Measurements from ENCODE around the gene SUGP1.

SUGP1 gene

DNA sequence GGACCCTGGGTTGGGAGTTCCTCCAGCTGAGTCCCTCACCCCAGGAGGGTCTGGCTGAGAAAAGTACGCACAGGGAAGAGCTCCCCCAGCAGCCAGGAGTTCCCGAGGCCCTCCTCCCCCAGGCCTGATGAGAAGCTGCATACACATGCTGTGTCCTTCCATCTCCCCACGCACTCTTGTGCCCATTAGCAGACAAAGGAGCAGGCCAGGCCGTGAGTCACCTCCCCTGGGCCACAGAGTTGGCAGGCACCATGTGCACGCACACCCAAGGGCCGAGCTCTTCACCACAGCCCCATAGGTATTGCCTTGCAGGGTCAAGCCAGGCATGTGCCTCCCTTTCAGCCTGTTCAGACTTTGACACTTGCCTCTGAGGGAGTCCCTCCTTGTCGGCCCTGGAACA lies 17.8 kb upstream of the SUGP1 start:
- no peak for DNase-seq

DNA sequence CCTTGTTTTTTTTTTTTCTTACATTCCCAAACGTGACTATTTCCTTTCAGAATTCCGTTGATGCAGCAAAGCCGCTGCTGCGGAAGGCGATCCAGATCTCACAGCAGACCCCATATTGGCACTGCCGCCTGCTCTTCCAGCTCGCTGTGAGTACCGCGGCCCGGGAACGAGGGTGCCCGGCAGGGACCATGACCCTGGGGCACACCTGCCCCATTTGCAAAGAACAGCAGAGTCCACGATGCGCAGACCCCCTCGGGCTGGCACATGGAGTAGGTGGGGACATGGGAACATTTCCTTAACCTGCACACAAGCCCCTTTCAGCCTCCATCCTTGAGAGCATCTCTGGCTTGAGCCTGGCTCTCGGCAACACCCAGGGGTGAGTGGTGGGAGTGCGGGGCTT lies 16.8 kb upstream of the SUGP1 start:
- no peak for DNase-seq

DNA sequence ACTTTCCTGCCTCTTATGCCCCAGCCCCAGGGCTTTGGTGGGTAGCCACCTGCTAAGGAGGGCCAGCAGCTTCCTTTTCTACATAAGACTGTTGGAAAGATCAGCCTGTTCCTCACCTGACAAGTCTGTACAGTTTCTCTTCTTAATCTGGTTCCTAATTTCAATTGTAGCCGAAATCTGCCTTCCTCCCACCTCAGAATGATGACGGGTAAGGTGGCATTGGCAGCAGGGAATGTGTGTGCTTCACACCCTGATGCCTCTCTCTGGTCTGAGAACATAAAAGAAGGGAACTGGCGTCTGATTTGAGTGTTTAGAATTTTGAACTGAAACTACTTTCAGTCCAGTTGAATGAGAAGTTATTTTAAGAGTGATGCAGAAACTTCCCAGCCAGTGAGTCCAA lies 16.3 kb upstream of the SUGP1 start:
- no peak for DNase-seq

DNA sequence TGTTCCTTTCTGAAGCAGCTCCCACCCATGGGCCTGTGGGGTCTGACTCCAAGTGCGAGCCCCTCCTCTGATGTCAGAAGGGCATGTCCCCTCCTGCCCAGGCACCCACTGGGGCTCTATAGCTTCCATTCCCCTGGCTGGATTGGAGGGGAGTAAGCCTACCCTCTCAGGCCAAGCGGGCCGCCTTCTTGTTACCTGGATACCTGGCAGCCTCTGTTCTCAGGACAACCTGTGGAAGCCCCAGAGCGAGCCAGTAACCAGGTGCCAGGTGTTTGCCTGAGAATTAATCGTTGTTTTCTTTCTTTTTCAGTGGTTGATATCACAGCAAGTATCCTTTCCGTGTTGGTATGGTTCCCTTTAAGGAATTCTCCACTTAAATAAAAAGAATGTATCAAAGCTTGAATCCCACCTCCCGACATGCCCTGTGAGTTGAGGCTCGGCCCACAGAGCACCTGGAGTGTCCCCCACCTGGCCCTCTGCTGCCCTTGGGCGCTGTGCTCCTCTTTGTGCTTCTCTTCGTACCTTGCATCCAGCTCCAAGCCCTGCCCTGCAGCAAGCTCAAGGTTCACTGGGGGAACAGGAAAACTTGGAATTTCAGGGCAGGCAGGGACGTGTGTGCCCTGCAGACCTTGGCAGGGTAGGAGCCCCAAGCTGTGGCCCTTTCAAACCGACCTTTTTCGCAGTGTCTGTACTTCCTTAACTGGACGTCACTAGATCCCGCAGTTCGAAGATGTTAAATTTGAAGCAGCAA lies 15.3 kb upstream of the SUGP1 start:
- no peak for DNase-seq

DNA sequence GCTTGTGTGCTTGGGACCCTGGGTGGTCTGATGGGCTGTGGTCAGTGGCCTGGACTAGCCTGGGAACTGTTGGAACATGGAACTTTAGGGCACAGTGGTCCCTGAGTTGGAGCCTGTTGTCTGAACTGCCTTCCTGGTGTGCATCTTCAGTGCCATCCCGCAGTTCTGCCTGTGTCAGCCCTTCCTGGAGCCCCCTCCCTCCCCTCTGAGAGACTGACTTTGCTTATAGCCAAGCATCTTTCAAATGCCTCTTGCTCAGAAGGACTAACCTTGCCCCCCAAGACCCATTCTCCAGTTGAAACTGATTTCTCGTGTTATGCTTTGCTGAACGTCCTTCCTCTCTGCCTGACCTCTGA lies 14.7 kb upstream of the SUGP1 start:
- no peak for DNase-seq

DNA sequence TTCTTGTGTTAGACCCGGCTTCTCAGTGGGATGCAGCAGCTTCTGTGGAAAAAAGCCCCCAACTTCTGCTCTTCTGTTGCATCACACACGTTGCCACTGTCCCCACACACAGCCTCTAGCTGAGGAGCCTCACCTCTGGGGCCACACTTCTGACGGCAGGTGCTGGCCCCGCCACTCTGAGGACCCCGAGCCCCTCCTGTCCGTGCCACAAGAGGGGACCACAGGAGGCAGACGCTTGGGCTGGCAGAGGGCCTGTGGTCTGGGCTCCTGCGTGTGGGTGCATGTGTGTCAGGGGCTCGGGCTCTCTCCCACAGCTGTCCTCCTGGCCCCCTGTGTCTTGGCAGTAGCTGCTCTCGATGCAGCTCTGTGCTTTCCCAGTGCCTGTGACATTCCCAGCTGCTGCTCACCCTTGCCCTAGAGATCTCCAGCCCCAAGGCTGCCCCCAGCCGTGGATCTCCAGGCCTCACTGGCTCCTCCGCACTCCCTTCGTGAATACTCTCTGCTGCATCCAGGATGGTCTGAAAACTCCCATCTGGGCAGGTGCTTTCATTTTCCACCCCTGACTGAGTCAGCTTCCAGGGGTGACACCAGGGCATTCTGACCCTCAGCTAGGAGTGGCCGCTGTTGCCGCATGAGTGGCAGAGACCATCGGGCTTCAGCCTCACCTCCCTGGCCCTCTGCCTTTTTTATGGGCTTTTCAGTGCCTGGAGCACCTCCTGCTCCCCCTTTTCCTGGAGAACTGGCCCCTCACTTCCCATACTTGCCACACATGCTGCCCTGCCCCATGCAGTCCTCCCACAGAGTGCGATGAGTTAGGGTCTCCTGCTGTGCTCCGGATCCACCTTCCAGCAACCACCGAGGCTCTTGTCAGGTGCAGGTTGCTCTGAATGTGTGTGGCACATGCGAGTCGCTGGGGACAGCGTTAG lies 14.0 kb upstream of the SUGP1 start:
- no peak for DNase-seq

DNA sequence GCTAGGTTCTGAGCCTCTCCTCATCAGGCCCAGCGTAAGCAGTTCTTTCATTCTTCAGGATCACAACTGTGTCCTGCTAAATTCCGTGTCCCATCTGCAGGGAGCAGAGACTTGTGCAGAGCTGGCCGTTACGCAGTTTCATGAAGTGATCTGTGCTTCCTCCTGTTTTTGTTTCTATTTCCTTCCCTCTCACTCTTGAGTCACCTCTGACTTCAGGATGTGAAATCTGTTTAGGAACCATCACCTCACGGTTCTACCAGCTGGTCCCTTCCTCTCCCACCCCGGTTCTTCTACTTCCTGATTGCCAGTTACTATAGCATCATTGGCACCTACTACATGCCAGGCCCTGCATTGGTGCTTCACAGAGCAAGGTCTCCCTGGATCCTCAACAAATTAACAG lies 8.8 kb upstream of the SUGP1 start:
- DNase-seq: no peak

DNA sequence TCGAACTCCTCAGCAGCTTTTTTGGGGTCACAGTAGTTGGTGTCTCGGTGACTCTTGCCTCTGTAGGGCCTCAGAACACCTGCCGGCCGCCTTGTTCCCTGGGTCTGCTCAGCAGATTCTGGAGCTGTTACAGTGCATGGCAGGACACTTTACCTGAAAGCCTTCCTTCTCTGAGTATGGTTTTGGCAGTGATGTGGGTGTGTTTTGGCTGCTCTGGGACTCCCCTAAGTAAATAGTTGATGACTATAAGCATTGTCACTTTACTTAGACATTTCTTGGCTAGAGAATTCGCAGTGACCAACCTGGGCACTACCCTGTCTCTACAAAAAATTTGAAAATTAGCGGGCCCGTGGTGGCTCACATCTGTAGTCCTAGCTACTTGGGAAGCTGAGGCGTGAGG lies 7.4 kb upstream of the SUGP1 start:
- DNase-seq: no peak

DNA sequence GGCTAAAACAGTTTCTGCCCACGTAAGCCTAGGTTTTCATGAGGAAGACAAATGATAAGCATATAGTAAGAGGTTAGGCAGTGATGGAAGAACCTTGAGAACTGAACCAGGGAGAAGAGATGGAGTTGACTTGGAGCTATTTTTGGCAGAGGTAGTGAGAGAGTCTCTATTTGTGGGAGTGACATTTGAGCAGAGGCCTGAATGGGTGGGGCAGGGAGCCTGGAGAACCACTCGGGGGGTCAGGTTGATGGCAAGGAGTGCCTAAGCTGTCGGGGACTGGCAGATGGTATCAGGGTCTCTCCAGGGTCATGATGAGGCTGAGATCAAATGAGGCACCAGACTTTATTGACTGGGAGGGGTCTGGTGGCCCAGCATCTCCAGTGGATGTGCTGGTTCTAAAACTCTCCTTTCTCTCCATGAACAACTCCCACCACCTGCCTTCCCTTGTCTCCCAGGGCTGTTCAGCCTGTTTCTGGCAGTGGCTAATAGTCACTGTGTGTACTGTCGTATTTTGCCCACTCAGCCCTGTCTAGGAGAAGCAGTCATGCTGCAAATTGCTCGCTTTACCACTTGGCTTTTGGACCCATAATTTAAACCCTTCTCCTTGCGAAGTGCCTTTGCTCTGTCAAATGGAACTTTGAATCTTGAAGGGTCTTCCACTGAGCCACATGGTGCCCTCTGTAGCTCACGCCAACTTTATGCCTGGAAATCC lies 3.9 kb upstream of the SUGP1 start:
- no peak for DNase-seq

DNA sequence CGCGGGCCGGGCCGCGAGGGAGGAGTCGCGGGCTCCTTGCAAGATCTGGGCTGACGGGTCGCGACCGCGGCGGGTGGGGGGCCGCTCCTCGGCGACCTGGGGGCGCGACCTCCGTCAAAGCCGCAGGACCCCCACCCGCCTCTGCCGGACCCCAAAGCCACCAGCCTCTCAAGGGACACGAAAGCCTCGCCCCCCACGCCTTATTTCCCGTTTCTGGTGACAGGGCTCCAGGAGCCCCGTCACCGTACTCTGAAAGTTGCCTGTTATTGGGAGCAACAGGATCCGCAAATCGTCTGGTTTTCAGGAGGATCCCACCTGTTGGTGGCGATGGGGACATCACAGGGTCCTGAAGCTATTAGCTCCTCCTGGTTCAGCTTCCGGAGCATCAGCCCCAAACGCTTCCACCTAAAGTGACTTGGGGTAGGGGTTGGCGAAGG lies 850 bp upstream of the SUGP1 start:
- no peak for DNase-seq

DNA sequence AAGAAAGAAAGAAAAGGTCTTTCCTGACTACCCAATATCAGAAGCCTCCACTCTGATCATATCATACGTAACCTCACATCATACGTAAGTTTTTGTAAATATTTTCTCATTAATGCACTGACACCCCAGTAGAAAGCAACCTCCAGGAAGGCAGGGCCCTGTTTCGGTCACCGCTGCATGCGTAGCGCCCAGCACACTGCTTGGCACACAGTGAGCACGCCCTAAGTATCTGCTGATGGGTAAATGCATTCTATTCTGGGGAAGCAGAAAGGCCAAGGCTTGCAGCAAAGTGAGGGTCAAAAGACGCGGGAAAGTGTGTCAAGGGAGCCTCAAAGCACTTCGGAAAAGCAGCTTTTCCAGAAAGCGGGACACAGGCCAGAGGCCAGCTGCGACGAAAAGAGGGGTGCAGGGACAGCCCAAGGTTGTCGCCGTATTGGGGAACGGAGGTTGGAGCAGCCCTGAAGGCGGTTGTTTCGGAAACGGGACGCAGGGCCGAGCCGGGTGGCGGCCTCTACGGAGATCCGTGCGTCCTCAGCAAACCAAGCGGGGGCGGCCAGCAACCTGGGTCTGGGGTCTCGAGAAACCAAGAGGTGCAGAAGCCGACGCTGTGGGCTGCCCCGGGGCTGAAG lies 463 bp downstream of the SUGP1 start:
- no peak for DNase-seq

DNA sequence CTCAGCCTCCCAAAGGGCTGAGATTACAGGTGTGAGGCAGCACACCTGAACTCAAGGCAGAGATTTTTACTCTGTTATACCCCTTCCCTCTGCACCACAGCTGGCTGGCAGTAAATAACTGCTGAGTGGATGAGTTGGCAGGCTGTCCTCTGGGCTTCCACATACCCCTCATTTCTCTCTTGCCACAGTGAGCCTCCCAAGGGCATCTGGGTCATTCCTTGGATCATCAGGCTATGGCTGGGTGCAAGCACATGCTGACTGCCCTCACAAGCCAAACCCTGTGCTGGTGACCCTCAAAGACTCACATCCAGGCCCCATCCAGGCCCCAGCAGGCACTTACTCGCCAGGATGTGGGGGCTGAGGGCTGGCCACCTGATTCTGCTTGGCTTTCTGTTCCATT lies 4.2 kb downstream of the SUGP1 start:
- no peak for DNase-seq

DNA sequence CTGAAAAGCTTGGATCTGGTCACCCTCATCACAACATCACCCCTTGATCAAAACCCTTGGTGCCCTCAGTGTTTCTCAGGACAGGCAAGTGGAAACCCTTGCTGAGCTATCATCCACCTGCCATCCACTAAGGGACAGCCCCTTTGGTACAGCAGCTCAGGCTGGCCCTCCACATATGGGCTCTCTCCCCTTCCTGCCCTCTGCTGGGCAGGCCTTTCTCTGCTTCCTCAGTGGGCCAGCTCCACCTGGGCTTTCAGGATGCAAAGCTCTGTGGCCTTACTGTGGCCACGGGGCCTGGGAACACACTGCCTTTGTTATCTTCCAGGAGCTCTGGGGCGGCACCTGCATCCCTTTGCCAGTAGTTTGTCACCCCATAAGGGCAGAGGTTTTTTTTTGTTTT lies 4.9 kb downstream of the SUGP1 start:
- DNase-seq: no peak

DNA sequence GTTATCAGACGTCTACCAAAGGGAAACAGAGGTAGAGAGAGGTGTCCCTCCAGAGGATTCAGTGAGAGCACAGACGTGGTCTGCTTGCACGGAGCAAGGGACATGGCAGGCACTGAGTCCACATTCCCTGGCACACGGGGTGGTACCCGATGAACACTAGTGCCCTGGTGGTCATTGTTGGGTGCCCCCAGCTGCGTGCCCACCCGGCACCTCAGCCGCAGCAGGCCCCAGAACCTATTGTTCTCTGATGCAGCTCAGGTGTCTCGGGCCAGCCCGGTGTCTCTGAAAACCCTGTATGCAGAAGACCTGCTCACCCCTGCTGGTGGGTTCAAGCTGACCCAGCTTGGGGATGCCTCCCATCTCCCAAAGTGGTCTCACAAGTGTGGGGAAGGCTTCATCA lies 11.9 kb downstream of the SUGP1 start:
- DNase-seq: no peak

DNA sequence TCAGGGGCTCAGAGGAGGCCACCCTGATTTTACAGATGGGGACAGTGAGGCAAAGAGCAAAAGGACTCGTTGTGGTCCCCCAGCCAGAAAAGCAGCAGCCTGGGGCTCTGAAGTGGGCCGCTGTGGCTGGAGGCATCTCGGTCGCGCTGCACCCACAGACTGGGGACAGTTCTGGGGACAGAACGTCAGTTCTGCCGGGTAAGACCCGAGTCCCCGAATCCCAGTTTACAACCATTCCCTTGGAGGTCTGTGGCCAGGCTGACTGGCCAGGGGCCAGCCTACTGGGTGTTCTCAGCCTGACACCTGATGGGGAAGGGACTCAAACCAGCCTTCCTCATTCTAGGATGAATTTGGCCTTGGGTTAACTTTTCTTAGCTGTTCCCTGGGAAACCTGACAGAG lies 14.1 kb downstream of the SUGP1 start:
- no peak for DNase-seq

DNA sequence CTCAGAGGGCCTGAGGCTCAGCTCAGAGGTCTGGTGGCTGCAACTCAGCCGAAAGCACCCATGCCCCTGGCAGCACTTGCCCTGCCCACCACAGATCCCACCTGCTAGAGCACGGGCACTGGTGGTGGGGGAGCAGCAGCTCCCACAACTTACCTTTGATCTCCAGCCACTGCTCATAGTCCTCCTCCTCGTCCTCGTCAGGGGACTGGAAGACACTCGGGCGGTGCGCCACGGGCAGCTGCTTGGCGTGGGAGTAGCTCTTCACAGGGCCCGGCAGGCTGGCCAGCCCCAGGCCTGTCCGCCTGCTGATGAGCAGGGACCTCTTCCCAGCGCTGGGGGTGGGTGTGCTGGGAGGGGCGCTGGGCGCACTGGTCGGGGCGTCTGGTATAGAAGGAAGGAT lies 14.6 kb downstream of the SUGP1 start:
- DNase-seq: no peak

DNA sequence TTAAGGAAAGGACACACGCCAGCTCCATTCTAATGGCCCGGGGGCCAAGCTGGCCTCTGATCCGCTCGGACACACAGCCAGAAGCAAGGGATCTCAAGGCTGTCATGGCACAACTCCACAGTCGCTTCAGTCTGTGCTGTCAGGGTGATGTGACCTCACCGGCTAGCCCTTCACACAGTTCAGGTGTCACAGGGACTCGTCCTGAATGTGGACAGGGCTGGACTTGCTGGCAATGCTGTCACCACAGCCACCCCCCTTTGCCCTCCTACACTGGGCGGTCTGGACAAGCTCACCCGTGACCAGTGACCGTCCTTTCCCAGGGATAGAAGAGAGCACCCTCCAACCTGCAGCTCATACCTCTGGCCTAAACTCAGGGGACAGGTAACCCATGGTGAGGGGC lies 15.2 kb downstream of the SUGP1 start:
- DNase-seq: no peak

DNA sequence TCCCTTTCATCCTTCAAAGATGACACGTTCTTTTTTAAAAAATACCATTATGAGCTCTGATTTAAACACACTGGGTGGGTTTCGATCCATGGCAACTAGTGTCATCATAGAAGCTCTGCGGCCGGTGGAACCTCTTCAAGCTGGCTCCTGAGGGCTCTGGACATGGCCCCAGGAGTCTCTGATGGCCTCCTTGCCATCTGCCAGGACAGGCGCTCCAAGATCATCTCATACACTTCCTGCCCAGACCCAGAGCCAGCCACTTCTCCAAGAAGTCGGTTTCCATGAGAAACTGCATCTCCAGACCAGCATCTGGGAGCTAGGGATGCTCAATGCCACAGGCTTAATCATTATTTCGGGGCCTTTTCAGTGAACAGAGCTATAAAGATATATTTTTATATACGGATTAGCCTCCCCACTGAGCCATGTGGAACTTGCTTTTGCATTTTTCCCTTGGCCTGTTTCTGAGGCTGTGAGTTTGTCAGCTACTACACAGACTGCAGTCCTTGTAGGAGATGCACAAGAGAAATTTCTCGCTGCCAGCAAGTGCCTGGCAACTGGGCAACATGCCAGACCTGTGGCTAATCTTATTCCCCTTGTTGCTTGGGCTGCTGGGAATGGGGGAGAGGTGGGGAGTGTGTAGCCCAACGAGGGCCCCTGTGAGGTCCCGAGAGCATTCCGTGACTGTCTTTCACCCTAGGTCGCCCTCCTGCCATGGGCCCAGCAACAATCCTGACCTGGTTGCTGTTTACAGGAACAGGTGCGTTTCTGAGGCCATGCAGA lies 15.9 kb downstream of the SUGP1 start:
- no peak for DNase-seq

DNA sequence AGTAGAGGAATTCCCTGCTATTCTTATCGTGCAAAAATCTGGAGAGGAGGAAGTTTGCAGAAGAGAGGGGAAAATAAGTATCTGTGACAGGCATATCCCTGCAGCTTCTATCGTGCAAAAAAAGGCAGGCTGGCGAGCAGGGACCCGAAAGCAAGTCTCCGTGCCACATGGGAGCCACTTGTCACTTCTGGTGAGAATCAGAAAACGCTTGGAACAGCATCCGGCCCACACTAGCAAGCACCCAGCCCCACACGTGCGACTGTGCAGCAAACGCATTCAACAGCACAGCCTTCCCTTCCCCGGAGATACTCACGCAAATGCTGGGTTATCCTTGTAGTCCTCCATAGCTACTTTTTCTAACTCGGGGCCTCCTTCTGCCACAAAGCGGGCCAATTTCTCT lies 16.9 kb downstream of the SUGP1 start:
- DNase-seq: no peak

DNA sequence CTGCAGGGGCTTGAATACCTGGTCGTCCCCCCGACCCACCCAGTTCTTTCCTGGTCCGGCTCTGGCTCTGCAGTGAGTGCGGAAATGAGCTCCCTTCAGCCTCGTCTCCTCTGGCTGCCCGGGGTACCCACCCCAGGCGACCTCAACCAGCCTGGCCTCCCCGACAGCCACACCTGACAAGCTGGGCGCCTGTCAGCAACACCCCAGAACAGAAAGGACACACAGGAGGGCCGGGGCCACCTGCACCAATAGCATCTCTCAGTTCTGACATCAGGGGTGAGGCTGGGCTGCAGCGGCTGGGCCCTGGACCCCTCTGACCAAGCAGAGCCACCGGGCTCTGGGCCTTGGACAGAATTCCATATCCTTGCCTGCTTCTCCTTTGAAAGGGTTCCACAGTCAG lies 19.7 kb downstream of the SUGP1 start:
- DNase-seq: no peak

DNA sequence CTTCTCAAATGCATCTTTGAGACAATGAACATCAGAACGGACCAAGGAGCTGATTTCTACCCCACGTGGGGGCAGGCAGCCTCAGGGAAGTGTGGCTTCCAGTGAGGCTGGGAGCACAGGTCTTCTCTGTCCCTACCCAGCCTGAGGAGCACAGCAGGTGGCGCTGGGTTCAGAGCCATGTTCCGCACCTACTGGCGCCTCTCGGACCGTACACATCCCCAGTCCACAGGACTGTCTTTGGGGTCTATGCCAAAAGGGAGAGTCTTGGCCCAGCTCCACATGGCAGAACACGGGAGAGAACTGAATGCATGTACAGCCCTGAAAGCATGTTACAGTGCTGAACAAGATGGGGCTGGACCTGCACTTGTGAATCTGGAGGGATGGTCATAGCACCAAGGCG lies 22.6 kb downstream of the SUGP1 start:
- DNase-seq: no peak

DNA sequence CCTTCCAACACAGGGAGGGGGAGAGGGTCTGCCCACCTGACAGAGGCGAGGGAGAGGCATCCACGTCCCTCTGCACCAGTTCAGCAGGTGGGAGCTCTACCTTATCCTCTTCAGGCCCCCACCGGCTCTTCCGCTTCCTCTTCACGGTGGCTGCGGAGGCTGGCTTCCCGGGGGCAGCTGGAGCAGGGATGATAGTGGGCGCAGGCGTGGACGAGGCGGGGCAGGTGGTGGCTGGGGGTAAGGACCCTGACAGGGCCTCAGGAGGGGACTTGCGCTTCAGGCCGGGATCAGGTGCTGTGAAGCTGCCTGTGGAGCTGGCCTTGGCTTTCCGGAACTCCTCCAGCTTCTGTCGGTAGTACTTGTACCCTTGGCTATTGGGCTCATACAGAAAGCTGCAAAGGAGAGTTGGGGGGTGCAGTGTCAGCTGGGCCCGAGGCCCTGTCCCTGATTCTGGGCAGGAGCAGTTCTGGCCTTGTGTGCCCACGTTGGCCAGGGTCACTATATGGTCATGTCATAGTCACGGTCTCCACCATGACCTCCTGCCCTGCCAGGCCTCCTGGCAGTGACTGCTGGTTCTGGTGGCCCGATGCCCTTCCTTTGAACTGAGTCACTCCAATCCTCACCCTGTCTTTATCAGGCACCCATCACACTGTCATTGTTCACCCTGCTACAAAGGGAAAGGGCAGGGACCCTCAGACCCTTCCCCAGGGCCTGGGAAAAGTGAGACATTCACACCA lies 23.2 kb downstream of the SUGP1 start:
- DNase-seq: no peak

All from CD4-positive, alpha-beta T cell treated with Interleukin-1 beta for 1 hour (primary cell).